ENCODE results near the gene MORN1. TPM values are rescaled to one million over a fixed set of nuclear protein-coding genes. Genes with fewer than 3 reads are reported as not detected.
A peak's percentile ranks its signal among the peaks of the same experiment; 100 is the strongest.

MORN1 gene
- total RNA-seq, 1 experiment from 2014 or later = 5.4 TPM

- DNase-seq (ENCODE audit: low spot score) = no peak
Observed at GRCh38 chr1:2319291-2319690, 72.1 kb downstream of the MORN1 start.

- DNase-seq (ENCODE audit: low spot score) = no peak
Observed at GRCh38 chr1:2318314-2319278, 72.8 kb downstream of the MORN1 start.

- no peak for DNase-seq (ENCODE audit: low spot score)
Observed at GRCh38 chr1:2317230-2318065, 73.9 kb downstream of the MORN1 start.

GRCh38 chr1:2316451-2316961 lies 74.8 kb downstream of the MORN1 start:
- no peak for DNase-seq (ENCODE audit: low spot score)

GRCh38 chr1:2315674-2316450 lies 75.5 kb downstream of the MORN1 start:
- DNase-seq (ENCODE audit: low spot score) = no peak

GRCh38 chr1:2314803-2315673 lies 76.3 kb downstream of the MORN1 start:
- DNase-seq (ENCODE audit: low spot score) = peak; percentile 40

GRCh38 chr1:2314273-2314802 lies 77.0 kb downstream of the MORN1 start:
- DNase-seq (ENCODE audit: low spot score) = peak; percentile 51

- no peak for DNase-seq (ENCODE audit: low spot score)
Observed at GRCh38 chr1:2313651-2314261, 77.6 kb downstream of the MORN1 start.

GRCh38 chr1:2312515-2313301 lies 78.6 kb downstream of the MORN1 start:
- no peak for DNase-seq (ENCODE audit: low spot score)

- no peak for DNase-seq (ENCODE audit: low spot score)
Observed at GRCh38 chr1:2312160-2312514, 79.2 kb downstream of the MORN1 start.

- DNase-seq (ENCODE audit: low spot score) = peak; percentile 62
Observed at GRCh38 chr1:2311184-2312032, 79.9 kb downstream of the MORN1 start.

GRCh38 chr1:2310332-2311183 lies 80.8 kb downstream of the MORN1 start:
- DNase-seq (ENCODE audit: low spot score) = no peak

GRCh38 chr1:2308844-2309243 lies 82.5 kb downstream of the MORN1 start:
- DNase-seq (ENCODE audit: low spot score) = no peak

- no peak for DNase-seq (ENCODE audit: low spot score)
Observed at GRCh38 chr1:2307972-2308371, 83.4 kb downstream of the MORN1 start.

GRCh38 chr1:2307064-2307605 lies 84.2 kb downstream of the MORN1 start:
- no peak for DNase-seq (ENCODE audit: low spot score)

GRCh38 chr1:2306151-2306978 lies 85.0 kb downstream of the MORN1 start:
- no peak for DNase-seq (ENCODE audit: low spot score)
